ENCODE measurements around the gene LCMT1.
"Not testable (repeated sequence)": the region's sequence is repeated elsewhere in the genome, so short reads cannot be mapped to it uniquely, and the experiment has no call there.

LCMT1 gene

DNA sequence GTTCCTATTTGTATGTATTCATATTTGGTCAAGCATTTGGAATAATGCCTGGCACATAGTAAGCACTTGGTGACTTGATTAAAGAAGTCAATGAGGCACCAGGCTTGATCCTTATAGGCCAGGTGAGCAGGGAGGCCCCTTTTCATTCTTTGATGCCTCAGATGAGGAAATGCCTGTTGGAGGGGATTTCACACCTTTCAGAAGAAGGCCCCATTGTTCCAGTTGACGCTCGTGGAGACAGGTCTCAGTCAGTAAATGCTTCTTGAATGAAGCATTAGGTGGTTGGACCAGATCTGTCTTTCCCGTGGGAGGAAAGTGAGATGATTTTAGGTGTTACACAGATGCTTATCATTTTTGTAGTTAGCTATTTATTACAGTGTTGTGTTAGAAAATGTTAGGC, 13.0 kb downstream of the LCMT1 start:
- Histone ChIP-seq H3K27ac (no peak overlapping the region), H3K4me3 (no peak overlapping the region)
- no peak for DNase-seq (ENCODE audit: low spot score)
- TF ChIP-seq, protein P1, sequence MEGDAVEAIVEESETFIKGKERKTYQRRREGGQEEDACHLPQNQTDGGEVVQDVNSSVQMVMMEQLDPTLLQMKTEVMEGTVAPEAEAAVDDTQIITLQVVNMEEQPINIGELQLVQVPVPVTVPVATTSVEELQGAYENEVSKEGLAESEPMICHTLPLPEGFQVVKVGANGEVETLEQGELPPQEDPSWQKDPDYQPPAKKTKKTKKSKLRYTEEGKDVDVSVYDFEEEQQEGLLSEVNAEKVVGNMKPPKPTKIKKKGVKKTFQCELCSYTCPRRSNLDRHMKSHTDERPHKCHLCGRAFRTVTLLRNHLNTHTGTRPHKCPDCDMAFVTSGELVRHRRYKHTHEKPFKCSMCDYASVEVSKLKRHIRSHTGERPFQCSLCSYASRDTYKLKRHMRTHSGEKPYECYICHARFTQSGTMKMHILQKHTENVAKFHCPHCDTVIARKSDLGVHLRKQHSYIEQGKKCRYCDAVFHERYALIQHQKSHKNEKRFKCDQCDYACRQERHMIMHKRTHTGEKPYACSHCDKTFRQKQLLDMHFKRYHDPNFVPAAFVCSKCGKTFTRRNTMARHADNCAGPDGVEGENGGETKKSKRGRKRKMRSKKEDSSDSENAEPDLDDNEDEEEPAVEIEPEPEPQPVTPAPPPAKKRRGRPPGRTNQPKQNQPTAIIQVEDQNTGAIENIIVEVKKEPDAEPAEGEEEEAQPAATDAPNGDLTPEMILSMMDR (IDR thresholded peaks at IDR 0.05), result no peak

DNA sequence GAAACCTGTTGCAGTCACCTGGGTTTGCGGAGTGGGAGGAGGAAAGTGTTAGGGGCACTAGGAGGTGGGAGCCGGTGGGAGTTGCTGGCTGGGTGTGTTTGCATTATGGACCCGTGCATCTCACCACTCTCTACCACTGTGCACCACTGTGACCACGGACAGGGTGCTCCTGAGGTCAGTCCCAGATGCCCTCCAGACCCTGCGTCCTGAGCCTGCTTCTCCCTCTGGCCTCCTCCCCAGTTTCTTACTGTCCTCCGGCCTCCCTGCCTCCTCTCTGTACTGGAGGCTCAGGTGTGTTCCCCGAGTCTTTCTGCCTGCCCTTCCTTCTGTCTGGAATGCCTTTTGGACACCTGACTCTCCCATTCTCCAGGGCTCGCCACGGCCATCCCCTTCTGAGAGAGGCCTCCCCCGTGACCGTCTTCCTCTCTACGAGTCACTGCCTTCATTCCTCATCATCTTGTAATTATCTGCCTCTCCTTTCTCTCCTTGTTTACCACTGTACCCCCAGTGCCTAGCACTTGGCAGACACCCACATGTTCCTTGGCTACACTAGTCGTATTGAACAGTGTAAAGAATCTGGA, 14.6 kb downstream of the LCMT1 start:
- not testable (repeated sequence) for H3K27ac ChIP-seq; H3K4me3 ChIP-seq; DNase-seq (ENCODE audit: low spot score)

DNA sequence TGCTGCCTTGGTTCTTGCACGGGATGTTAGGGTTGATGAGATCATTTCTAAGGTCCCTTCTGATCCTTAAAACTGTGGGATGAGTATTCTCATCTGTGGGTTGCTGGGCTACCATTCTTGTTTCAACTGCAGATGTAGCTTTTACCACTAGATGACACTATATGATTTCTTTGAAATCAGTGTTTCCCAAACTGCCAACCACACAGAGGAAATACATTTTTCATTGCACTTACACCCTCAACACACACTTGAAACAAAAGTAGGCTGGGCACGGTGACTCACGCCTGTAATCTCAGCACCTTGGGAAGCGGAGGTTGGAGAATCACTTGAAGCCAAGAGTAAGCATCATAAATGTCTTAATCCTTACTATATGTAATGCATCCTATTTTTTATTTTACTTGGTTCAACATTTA, 15.3 kb downstream of the LCMT1 start:
- TF ChIP-seq, protein P1 (IDR thresholded peaks at IDR 0.05), result no peak
- Histone ChIP-seq H3K27ac (no peak overlapping the region), H3K4me3 (no peak overlapping the region)
- DNase-seq (ENCODE audit: low spot score), result no peak

DNA sequence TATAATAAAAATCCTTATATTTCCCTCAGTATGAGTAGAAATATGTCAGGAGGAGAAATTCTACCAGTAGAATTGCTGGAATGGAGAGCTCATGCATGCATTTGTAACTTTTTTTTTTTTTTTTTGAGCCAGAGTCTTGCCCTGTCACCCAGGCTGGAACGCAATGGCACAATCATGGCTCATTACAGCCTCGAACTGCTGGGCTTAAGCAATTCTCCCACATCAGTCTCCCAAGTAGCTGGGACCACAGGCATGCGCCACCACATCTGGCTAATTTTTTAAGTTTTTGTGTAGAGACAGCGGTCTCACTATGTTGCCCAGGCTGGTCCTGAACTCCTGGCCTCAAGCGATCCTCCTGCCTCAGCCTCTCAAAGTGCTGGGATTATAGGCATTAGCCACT, 21.2 kb downstream of the LCMT1 start:
- H3K27ac ChIP-seq; H3K4me3 ChIP-seq; DNase-seq (ENCODE audit: low spot score): not testable (repeated sequence)

DNA sequence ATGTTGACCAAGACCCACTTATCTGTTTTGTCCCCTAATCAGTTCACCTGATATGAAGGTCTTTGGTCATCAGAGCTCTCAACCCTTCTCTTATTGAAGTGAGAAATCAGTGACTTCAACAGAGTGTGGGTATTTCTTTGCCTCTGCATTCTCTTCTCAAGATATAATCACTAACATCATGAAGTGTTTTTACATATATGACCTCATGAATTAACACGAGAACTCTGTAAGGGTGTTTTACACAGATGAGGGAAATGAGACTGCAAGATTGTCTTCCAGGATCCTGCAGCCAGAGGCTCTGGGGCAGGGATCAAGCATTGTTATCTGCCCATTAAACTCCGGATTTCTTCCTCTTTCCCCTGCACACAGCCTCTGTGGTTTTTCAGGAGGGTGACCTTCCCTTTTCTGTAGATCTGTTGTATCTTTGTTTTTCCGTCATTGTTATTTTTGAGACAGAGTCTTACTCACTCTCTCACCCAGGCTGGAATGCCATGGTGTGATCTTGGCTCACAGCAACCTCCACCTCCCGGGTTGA, 22.7 kb downstream of the LCMT1 start:
- H3K4me3 ChIP-seq, result no peak overlapping the region
- no peak overlapping the region for H3K27ac ChIP-seq
- TF ChIP-seq, protein P1 (IDR thresholded peaks at IDR 0.05), result no peak
- DNase-seq (ENCODE audit: low spot score), result no peak

DNA sequence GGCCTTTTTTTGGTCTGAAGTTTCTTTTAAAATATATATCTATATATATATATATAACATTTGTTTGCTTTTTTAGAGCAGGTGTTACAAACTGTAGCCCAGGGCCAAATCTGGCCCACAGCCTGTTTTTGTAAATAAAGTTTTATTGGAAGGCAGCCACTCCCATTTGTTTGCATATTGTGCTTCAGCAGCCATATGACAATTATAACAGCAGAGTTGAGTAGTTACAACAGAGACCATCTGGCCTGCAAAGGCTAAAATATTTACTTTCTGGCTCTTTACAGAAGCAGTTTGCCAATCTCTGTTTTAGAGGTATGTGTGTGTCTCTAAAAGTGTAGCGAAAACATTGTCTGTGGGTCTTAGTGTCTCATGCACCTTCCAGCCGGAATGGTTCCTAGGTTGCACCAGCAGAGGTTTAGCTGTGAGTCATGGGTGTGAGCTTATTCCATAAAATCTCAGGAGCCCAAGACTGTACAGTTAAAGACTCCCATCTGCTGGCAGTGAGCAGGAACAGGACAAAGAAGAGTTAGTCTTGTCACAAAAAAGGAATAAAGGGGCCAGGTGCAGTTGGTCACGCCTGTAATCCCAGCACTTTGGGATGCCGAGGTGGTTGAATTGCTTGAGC, 23.8 kb downstream of the LCMT1 start:
- Histone ChIP-seq H3K4me3 (no peak overlapping the region), H3K27ac (no peak overlapping the region)
- DNase-seq (ENCODE audit: low spot score), result no peak
- TF ChIP-seq, protein P1 (IDR thresholded peaks at IDR 0.05), result no peak

DNA sequence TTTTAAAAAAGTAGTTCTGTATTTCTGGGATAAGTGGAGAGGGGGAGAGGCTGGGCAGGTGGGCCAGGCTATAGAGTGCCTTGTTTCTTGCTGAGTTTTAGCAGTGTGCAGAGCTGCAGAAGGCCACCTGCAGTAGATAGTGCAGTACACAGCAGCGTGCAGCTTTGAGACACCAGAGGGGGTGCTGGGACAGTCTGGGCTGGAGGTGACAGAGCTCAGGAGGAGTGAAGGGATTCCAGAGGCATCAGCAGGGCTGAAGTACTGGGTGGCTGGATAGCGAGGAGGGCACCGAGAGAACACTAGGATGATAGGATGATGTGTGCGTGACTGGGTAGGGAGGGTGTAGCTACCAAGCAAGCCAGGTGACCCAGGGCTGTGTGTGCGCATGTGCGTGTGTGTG, 26.6 kb downstream of the LCMT1 start:
- TF ChIP-seq, protein P1 (IDR thresholded peaks at IDR 0.05), result no peak
- H3K27ac ChIP-seq, result no peak overlapping the region
- no peak for DNase-seq (ENCODE audit: low spot score)
- H3K4me3 ChIP-seq, result no peak overlapping the region

DNA sequence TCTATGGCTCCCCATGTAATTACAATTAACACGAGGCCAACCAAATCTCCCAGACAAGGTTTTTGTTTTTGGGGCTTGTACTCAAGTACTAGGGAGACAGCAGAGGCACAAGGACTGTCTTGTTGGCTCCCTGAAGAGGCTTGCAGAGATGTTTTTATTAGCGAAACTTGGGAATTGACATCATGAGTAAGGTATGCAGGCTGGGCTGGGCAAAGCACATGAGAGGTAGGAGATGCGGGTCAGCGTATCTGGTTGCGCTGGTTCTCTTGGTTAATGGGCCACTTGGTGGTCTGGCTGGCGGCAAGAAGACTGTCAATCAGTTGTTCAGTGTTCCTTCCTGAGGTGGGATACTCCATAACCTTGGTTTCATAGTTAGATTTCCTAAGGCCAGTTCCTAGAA, 28.9 kb downstream of the LCMT1 start:
- no peak for DNase-seq (ENCODE audit: low spot score)
- TF ChIP-seq, protein P1 (IDR thresholded peaks at IDR 0.05), result no peak
- H3K4me3 ChIP-seq, result no peak overlapping the region
- H3K27ac ChIP-seq, result peak overlapping the region in 1 of 2 donors; percentile 33

Data from coronary artery (tissue), 2 donors.